Measurements from ENCODE around the gene INSRR.

The INSRR gene

DNA sequence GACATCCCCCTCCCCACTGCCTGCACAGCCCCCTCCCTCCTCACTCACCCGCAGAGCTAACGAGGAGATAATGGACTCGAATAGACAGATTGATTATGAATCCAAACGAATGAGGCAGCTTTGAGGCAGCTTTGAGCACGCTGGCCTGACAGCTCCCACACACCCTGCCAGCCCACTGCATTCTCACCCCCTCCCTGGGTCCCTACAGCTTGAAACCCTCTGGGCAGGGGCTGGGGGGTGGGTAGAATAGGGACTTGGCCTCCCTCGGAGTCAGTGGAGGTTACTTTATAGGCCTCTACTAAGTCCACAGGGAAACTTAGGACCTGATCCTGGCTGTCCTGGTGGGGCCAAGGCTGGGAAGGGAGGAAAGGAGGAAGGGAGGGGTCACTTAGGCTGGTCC, 3.7 kb upstream of the INSRR start:
- no peaks in the 10 kb centered on the region for H3K79me2 ChIP-seq (ENCODE audit: insufficient read depth, low read depth)
- no peak overlapping the region for H2AFZ ChIP-seq (ENCODE audit: low read depth)
- H3K4me3 ChIP-seq (IDR thresholded peaks at IDR 0.05; ENCODE audit: insufficient read depth, low read depth, low read length) = no peak overlapping the region
- no peaks in the 10 kb centered on the region for H4K20me1 ChIP-seq (ENCODE audit: insufficient read depth)
- H3K4me2 ChIP-seq = no peak overlapping the region; the same call in 1 of the 2 replicates
- H3K27me3 ChIP-seq (ENCODE audit: insufficient read depth, low read depth) = peaks cover 82% of the 10 kb centered on the region
- H3K4me1 ChIP-seq (ENCODE audit: low read depth, poor library complexity, severe bottlenecking) = peaks cover 33% of the 10 kb centered on the region
- no peak overlapping the region for H3K9ac ChIP-seq
- TF ChIP-seq, protein P1, sequence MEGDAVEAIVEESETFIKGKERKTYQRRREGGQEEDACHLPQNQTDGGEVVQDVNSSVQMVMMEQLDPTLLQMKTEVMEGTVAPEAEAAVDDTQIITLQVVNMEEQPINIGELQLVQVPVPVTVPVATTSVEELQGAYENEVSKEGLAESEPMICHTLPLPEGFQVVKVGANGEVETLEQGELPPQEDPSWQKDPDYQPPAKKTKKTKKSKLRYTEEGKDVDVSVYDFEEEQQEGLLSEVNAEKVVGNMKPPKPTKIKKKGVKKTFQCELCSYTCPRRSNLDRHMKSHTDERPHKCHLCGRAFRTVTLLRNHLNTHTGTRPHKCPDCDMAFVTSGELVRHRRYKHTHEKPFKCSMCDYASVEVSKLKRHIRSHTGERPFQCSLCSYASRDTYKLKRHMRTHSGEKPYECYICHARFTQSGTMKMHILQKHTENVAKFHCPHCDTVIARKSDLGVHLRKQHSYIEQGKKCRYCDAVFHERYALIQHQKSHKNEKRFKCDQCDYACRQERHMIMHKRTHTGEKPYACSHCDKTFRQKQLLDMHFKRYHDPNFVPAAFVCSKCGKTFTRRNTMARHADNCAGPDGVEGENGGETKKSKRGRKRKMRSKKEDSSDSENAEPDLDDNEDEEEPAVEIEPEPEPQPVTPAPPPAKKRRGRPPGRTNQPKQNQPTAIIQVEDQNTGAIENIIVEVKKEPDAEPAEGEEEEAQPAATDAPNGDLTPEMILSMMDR (conservative IDR thresholded peaks at IDR 0.05; ENCODE audit: low read depth, low read length) = 0 out of 2 replicates have a peak, but pooled peaks have one; percentile 10
- no peak overlapping the region for H3K27ac ChIP-seq
- H3K36me3 ChIP-seq (ENCODE audit: insufficient read depth) = no peaks in the 10 kb centered on the region

DNA sequence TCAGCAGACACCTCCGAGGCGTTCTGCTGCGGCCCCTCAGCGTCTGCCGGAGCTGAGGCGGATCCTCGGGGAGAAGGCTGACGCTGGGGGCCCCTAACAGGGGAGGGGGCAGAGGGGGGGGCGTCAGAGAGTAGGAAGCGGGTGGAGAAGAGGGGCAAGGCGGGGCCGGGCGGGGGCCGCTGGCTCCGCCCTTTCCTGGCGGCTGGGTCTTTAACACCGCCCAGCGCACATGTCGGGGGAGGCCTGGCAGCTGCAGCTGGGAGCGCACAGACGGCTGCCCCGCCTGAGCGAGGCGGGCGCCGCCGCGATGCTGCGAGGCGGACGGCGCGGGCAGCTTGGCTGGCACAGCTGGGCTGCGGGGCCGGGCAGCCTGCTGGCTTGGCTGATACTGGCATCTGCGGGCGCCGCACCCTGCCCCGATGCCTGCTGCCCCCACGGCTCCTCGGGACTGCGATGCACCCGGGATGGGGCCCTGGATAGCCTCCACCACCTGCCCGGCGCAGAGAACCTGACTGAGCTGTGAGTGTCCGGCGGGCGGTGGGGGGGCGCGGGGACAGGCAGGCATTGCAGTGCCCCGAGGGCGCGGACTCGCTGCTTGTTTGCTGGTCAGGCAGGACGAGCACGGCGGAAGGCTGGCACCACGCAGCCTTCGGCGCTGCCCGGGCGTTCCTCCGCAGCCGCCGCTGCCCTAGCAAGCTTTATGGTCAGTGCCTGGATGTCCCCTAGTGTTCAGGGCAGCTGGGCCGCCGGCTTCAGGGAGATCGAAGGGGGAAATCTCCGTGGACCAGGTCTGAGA, 1.9 kb upstream of the INSRR start, which contains the start of gene NTRK1:
Gene NTRK1 (plus strand): TSS at position 238 of the 796 bp plus-strand sequence. CDS start 70 bp downstream, at position 308.
- TF ChIP-seq, protein P1 (conservative IDR thresholded peaks at IDR 0.05; ENCODE audit: low read depth, low read length) = no peak
- H3K27ac ChIP-seq = no peak within 1 kb of the TSS
- peak within 1 kb of the TSS; percentile 100 for H3K4me3 ChIP-seq (IDR thresholded peaks at IDR 0.05; ENCODE audit: insufficient read depth, low read depth, low read length)
- H3K27me3 ChIP-seq (ENCODE audit: insufficient read depth, low read depth) = peaks cover 88% of the 10 kb centered on the region
- peak within 1 kb of the TSS; percentile 95 for H3K4me2 ChIP-seq
- peaks cover 33% of the 10 kb centered on the region for H3K4me1 ChIP-seq (ENCODE audit: low read depth, poor library complexity, severe bottlenecking)
- peak within 1 kb of the TSS; percentile 96 for H2AFZ ChIP-seq (ENCODE audit: low read depth)
- no peak within 1 kb of the TSS for H3K9ac ChIP-seq
- H4K20me1 ChIP-seq (ENCODE audit: insufficient read depth) = no peaks in the 10 kb centered on the region
- no peaks in the 10 kb centered on the region for H3K36me3 ChIP-seq (ENCODE audit: insufficient read depth)
- H3K79me2 ChIP-seq (ENCODE audit: insufficient read depth, low read depth) = no peaks in the 10 kb centered on the region

DNA sequence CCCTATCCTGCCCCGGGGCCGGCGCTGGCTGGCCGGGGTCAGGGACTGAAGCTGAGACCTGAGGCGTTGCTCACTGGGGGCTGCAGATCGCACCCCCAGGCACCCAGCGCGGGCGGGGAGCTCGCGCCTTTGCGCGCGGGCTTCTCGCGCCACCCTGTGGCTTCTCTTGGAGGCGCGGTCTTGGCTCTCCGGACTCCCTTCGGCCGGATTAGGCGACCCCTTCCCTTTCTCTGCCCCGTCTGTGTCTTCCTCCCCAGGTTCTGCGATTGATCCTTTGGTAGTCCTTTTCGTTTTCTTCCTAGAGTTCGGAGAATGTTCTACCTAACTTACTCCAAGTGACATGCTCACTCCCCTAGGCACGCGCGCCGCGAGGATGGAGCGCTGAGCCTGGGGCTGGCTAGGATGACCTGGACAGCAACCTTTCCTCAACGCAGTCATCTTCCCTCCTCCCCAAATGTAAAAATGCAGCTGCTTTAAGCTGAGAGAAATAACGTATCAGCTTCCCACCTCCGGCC, 1.3 kb upstream of the INSRR start:
- TF ChIP-seq, protein P1 (conservative IDR thresholded peaks at IDR 0.05; ENCODE audit: low read depth, low read length) = peak; percentile 98
- H3K4me1 ChIP-seq (ENCODE audit: low read depth, poor library complexity, severe bottlenecking) = peaks cover 33% of the 10 kb centered on the region
- peaks cover 87% of the 10 kb centered on the region for H3K27me3 ChIP-seq (ENCODE audit: insufficient read depth, low read depth)
- H3K9ac ChIP-seq = no peak overlapping the region
- no peak overlapping the region for H3K27ac ChIP-seq
- H3K4me2 ChIP-seq = peak overlapping the region; percentile 95
- no peaks in the 10 kb centered on the region for H3K79me2 ChIP-seq (ENCODE audit: insufficient read depth, low read depth)
- H3K4me3 ChIP-seq (IDR thresholded peaks at IDR 0.05; ENCODE audit: insufficient read depth, low read depth, low read length) = peak overlapping the region; percentile 100
- peak overlapping the region; percentile 96 for H2AFZ ChIP-seq (ENCODE audit: low read depth)
- H4K20me1 ChIP-seq (ENCODE audit: insufficient read depth) = no peaks in the 10 kb centered on the region
- no peaks in the 10 kb centered on the region for H3K36me3 ChIP-seq (ENCODE audit: insufficient read depth)

DNA sequence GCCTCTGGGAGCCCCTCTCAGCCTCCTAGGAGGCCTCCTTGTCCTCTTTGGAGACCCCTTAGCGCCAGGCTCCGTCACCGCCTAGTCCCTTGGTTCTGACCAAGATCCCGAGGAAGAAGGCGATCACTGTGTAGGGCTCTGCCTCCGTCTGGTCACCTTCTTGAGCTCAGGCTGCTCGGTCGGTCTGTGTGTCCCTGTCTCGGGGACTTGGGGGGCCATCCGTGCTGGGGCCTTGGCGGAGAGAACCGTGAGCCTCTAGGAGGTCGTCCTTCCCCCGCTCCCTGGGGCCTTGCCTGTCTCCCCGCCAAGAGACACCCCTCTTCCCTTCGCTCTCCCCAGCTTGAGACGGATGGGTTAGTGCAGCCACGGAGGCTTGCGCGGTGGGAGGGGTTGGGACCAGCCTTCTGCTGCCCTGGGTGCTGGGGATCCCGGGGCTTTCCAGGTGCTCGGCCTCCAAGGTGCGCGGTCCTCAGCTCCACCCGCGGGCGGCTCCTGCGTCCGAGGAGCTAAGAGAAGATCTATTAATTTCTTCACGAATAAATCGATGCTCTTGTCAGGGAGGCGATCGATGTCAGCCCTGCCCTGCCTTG, 701 bp upstream of the INSRR start:
- Histone ChIP-seq H3K27ac (no peak overlapping the region), H3K27me3 (ENCODE audit: insufficient read depth, low read depth) (peaks cover 85% of the 10 kb centered on the region), H3K4me1 (ENCODE audit: low read depth, poor library complexity, severe bottlenecking) (peaks cover 33% of the 10 kb centered on the region), H4K20me1 (ENCODE audit: insufficient read depth) (no peaks in the 10 kb centered on the region), H2AFZ (ENCODE audit: low read depth) (peak overlapping the region; percentile 96), H3K4me2 (peak overlapping the region; percentile 95), H3K36me3 (ENCODE audit: insufficient read depth) (no peaks in the 10 kb centered on the region), H3K4me3 (IDR thresholded peaks at IDR 0.05; ENCODE audit: insufficient read depth, low read depth, low read length) (peak overlapping the region; percentile 100), H3K79me2 (ENCODE audit: insufficient read depth, low read depth) (no peaks in the 10 kb centered on the region), H3K9ac (no peak overlapping the region)
- TF ChIP-seq, protein P1 (conservative IDR thresholded peaks at IDR 0.05; ENCODE audit: low read depth, low read length) = no peak

All from KMS-11 (cell line).